ENCODE measurements around the gene GIMD1.

Gene GIMD1

GRCh38 chr4:106315968-106316772, 52.4 kb downstream of the GIMD1 start, which contains the start of the genes AIMP1 and TBCK:
Gene AIMP1 (plus strand): TSS chr4:106316550. CDS start chr4:106325010, 8,460 bp downstream.
Gene TBCK (minus strand): TSS chr4:106316209. CDS start chr4:106308960, 7,249 bp downstream.
- TF ChIP-seq ARNTL (CRISPR knock-in tag; IDR thresholded peaks at IDR 0.05; ENCODE audit: borderline replicate concordance, low read depth) = no peak
- TF ChIP-seq TOX (CRISPR knock-in tag; IDR thresholded peaks at IDR 0.05; ENCODE audit: borderline replicate concordance) = no peak
- TF ChIP-seq CSDC2 (CRISPR knock-in tag; IDR thresholded peaks at IDR 0.05) = no peak
- no peak for TF ChIP-seq ZFP3 (CRISPR knock-in tag; IDR thresholded peaks at IDR 0.05)
- TF ChIP-seq POU6F1 (CRISPR knock-in tag; IDR thresholded peaks at IDR 0.05; ENCODE audit: borderline replicate concordance, low read depth) = no peak
- no peak for TF ChIP-seq ESRRG (CRISPR knock-in tag; IDR thresholded peaks at IDR 0.05)
- TF ChIP-seq PPARA (CRISPR knock-in tag; IDR thresholded peaks at IDR 0.05; ENCODE audit: borderline replicate concordance) = no peak
- no peak for TF ChIP-seq PATZ1 (CRISPR knock-in tag; IDR thresholded peaks at IDR 0.05; ENCODE audit: borderline replicate concordance)
- no peak for TF ChIP-seq ZNF70 (CRISPR knock-in tag; IDR thresholded peaks at IDR 0.05)
- no peak for TF ChIP-seq ZFP30 (CRISPR knock-in tag; IDR thresholded peaks at IDR 0.05)
- TF ChIP-seq TSHZ2 (CRISPR knock-in tag; IDR thresholded peaks at IDR 0.05) = no peak
- no peak for TF ChIP-seq CSRNP3 (CRISPR knock-in tag; IDR thresholded peaks at IDR 0.05)
- no peak for TF ChIP-seq ZNF8 (CRISPR knock-in tag; IDR thresholded peaks at IDR 0.05)
- TF ChIP-seq ISL1 (CRISPR knock-in tag; IDR thresholded peaks at IDR 0.05) = no peak
- 0 out of 2 replicates have a peak, but pooled peaks have one; percentile 16 for TF ChIP-seq SNAI2 (CRISPR knock-in tag; IDR thresholded peaks at IDR 0.05)
- no peak for TF ChIP-seq ZNF565 (CRISPR knock-in tag; conservative IDR thresholded peaks at IDR 0.05; ENCODE audit: low read depth)
- TF ChIP-seq BACH2 (CRISPR knock-in tag; IDR thresholded peaks at IDR 0.05; ENCODE audit: borderline replicate concordance) = no peak
- TF ChIP-seq CREB5 (CRISPR knock-in tag; IDR thresholded peaks at IDR 0.05; ENCODE audit: low read depth) = no peak
- 0 out of 2 replicates have a peak, but pooled peaks have one; percentile 8 for TF ChIP-seq RARB (CRISPR knock-in tag; IDR thresholded peaks at IDR 0.05)
- no peak for TF ChIP-seq ZC3H10 (CRISPR knock-in tag; IDR thresholded peaks at IDR 0.05)
- 0 out of 2 replicates have a peak, but pooled peaks have one; percentile 50 for TF ChIP-seq GLIS3 (CRISPR knock-in tag; IDR thresholded peaks at IDR 0.05)
- TF ChIP-seq OSR1 (CRISPR knock-in tag; IDR thresholded peaks at IDR 0.05) = no peak
- TF ChIP-seq TCF4 (CRISPR knock-in tag; IDR thresholded peaks at IDR 0.05; ENCODE audit: borderline replicate concordance) = no peak
- peak; percentile 91 for ATAC-seq

GRCh38 chr4:106315476-106315967, 53.1 kb downstream of the GIMD1 start:
- peak; percentile 42 for ATAC-seq
- no peak for TF ChIP-seq TOX (CRISPR knock-in tag; IDR thresholded peaks at IDR 0.05; ENCODE audit: borderline replicate concordance)
- TF ChIP-seq CSDC2 (CRISPR knock-in tag; IDR thresholded peaks at IDR 0.05) = no peak
- TF ChIP-seq ISL1 (CRISPR knock-in tag; IDR thresholded peaks at IDR 0.05) = no peak
- no peak for TF ChIP-seq ZNF565 (CRISPR knock-in tag; conservative IDR thresholded peaks at IDR 0.05; ENCODE audit: low read depth)
- TF ChIP-seq PPARA (CRISPR knock-in tag; IDR thresholded peaks at IDR 0.05; ENCODE audit: borderline replicate concordance) = no peak
- no peak for TF ChIP-seq GLIS3 (CRISPR knock-in tag; IDR thresholded peaks at IDR 0.05)
- no peak for TF ChIP-seq ARNTL (CRISPR knock-in tag; IDR thresholded peaks at IDR 0.05; ENCODE audit: borderline replicate concordance, low read depth)
- no peak for TF ChIP-seq ZNF70 (CRISPR knock-in tag; IDR thresholded peaks at IDR 0.05)
- TF ChIP-seq PATZ1 (CRISPR knock-in tag; IDR thresholded peaks at IDR 0.05; ENCODE audit: borderline replicate concordance) = no peak
- no peak for TF ChIP-seq CSRNP3 (CRISPR knock-in tag; IDR thresholded peaks at IDR 0.05)
- no peak for TF ChIP-seq ESRRG (CRISPR knock-in tag; IDR thresholded peaks at IDR 0.05)
- TF ChIP-seq OSR1 (CRISPR knock-in tag; IDR thresholded peaks at IDR 0.05) = no peak
- TF ChIP-seq RARB (CRISPR knock-in tag; IDR thresholded peaks at IDR 0.05) = no peak
- TF ChIP-seq CREB5 (CRISPR knock-in tag; IDR thresholded peaks at IDR 0.05; ENCODE audit: low read depth) = no peak
